ENCODE measurements around the gene PARVG.

The PARVG gene

DNA sequence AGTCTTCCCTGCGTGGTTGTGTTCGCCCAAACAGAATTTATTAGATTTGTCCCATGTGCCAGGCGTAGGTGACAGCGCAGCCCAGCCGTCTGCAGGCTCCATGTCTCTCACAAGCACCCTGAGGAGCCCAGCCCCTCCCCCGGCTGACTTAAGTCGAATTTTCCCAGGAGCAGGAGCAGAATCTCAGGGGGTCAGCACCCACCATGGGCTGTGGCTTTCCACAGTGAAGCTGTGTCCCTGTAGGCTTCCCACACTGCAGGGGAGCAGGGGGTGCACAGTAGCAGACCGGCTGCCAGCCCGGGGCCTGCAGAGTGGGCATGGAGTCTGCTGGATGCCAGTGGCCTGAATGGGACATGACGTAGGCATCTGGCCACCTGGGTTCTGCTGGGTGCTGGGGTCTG lies 16.0 kb downstream of the PARVG start:
- DNase-seq (ENCODE audit: low read depth in 3 of 3) = no peak

DNA sequence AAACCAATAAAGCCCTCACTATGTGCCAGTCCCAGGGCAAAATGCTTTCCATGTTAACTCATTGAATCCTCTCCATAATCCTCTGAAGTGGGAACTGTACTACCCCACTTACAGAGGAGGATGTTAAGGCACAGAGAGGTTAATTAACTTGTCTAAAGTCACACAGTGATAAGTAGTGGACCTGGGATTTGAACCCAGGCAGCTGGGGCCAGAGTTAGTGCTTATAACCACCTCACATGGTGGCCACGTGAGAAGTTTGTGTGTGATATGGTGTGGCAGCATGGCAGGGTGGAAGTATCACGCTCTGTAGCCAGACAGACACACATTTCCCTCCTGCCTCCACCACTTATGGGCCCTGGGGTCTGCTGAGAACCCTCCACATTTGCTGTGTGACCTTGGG lies 16.5 kb downstream of the PARVG start:
- no peak for DNase-seq (ENCODE audit: low read depth in 3 of 3)

DNA sequence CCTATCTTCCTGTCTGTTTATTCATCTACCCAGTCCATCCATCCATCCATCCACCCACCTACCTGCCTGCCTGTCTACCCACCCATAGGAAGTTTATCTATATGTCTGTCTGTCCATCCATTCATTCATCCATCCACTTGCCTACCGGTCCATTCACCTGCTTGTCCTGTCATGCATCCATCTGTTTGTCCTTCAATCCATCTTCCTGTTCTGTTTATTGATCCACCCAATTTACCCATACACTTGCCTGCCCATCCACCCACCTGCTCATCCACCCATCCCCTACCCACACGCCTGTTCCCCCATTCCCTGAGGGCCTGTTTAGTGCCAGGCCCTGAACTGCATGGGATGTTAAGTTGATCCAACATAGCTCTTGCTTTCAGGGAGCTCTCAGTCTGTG lies 18.4 kb downstream of the PARVG start:
- no peak for DNase-seq (ENCODE audit: low read depth in 3 of 3)

DNA sequence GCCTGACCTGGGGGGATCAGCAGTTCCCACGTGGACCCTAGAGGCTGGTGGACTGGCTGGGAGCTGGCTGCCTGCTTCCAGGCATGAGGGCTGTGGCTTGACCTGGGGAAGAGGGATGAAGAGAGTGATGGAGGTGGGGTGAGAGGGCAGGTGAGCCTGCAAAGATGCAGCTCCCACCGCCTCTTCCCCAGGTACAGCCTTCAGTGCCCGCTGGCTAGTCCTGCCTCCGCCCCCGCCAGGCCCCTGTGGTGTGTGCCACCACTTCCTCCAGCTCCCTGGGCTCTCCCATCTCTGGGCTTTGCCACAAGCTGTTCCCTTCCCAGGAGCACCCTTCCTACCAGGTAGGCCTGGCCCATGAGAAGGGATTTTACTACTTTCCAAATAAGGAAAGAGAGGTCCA lies 19.1 kb downstream of the PARVG start:
- no peak for DNase-seq (ENCODE audit: low read depth in 3 of 3)

DNA sequence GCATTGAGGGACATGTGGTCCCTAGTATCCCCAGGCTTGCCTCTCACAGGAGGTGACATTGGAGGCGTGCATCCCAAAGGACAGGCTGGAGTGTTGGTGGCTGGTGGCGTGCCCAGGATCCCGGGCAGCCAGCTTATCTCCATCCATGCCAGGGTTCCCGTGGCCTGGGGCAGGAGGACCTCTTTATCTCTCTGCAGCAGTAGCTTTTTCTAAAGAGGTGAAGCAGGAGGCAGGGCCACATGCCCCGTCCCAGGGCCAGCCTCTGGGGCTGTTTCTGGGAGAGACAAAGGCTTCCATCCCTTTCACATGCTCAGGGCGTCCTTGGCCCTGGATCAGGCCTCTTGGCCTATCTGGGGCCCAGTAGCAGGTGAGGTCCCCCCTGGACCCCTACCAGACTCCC lies 19.7 kb downstream of the PARVG start:
- no peak for DNase-seq (ENCODE audit: low read depth in 3 of 3)

DNA sequence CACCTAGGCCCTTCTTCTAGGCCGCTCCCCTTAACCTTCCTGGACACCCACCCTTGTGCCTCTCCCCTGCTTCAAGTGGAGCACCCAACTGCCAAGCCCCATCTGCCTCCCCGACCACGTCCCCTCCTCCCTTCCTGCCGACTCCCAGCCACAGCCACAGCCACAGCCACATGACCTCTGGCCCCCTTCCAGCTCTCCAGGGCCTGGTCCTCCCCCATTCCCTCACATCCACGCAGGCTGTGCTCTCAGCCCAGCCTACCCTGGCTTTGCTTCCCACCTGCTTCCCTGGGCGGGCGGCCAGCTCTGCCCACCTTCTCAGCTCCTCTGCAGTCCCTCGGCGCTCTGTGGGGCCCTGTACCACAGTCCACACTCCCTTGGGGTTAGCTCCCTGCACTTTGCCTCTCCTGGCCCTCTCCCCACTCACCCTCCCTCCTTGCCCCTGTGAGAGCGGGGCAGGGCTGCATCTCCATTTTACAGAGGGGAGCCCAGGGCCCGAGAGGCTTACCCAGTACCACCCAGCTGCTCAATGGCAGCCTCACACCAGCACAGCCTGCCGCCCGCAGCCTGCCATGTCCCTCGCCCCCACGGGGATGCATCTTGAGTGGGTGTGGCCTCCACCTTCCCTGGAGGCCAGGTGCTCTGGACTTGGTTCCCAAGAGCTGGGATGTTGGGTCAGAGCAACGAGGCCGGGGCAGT lies 20.3 kb downstream of the PARVG start:
- no peak for DNase-seq (ENCODE audit: low read depth in 3 of 3)

DNA sequence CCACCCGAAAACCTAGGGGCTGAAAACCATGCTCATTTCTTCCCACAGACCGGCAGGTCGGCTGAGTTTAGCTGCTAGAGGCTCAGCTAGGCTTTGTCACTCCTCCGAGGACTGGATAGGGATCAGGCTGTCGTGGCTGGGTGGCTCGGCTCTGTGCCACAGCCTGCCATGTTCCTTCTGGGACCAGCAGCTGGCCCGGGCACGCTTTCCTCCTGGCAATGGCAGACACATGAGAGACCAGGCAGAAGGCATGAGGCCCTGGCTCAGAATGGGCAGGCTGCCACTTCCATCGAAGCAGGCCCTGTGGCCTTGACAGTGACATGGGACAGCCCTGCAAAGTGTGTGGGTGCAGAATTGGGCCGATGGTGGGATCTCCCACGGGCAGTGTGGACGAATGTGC lies 20.9 kb downstream of the PARVG start:
- no peak for DNase-seq (ENCODE audit: low read depth in 3 of 3)

DNA sequence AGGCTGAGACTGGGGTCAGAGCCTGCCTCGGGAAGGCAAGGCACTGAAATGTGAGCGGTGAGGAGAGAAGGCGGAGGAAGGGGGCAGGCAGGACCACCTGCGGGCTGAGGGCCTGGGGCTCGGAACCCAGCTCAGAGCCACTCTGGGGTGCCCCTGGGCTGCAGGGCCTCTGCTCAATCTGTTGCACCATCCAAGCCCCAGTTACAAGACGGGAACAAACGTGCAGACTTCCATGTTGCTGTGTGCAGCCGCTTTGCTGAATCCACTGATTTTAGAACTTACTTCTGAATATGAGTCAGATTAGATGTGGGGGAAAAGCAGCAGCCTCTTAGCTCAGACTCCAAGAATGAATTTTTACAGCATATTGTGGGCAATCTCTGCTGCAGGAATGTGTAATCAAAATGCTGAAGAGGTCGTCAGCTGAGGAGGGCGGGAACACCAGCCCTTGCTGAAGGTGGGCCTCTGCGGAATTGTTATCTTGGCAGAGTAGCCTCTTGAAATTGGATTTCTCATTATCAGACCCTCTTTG lies 21.6 kb downstream of the PARVG start:
- no peak for DNase-seq (ENCODE audit: low read depth in 3 of 3)

DNA sequence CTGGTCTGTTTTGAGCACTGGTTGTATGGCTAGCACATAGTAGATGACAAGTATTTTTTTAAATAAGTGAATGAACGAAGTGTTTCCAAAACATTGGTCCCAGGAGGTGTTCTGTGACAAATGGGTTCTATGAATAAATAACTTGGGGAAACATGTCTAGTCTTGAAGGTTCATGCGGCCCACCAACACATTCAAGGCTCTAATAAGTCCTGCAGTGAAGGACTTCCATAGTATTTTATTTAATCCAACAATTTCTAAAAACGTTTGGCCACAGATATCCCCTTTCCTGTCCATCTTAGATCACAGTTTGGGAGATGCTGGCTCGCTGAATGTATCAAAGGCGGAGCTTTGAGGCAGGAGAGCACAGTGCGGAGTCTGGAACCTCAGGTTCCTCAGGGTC lies 22.5 kb downstream of the PARVG start:
- DNase-seq (ENCODE audit: low read depth in 3 of 3) = no peak

DNA sequence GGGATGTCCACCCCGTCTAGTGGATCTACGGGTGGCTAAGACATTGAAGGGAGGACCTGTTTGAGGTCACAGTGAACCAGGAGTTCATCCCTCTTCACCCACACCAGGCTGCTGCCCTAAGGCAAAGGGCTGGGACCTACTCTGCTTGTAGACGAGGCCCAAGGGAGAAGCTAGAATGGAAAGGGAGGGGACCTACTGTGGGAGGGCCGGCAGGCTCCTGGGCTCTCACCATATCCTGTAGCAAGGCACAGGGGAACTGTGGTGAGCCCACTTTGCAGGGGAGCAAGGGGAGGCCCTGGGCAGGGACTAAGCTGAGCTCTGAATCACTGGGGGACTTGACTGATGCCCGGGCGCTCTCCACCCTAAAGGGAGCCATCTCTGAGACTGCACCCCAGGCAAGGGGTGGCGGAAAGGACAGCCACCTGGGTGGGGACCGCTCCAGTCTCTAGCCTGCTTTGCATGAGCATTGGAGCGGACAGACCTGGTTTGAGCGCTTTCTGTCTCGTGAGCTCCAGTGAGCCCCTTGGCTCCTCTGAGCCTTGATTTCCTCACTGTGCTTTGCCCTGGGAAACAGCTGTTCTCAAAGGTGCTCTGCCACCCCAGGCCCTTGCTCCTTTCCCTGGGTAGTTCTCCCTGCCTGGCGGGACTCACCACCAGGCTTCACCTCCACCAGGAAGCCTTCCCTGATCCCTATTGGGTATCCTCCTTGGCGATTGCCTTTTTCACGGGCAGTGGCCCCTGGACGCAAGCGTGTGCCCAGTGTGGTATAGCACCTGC lies 24.2 kb downstream of the PARVG start:
- no peak for DNase-seq (ENCODE audit: low read depth in 3 of 3)

DNA sequence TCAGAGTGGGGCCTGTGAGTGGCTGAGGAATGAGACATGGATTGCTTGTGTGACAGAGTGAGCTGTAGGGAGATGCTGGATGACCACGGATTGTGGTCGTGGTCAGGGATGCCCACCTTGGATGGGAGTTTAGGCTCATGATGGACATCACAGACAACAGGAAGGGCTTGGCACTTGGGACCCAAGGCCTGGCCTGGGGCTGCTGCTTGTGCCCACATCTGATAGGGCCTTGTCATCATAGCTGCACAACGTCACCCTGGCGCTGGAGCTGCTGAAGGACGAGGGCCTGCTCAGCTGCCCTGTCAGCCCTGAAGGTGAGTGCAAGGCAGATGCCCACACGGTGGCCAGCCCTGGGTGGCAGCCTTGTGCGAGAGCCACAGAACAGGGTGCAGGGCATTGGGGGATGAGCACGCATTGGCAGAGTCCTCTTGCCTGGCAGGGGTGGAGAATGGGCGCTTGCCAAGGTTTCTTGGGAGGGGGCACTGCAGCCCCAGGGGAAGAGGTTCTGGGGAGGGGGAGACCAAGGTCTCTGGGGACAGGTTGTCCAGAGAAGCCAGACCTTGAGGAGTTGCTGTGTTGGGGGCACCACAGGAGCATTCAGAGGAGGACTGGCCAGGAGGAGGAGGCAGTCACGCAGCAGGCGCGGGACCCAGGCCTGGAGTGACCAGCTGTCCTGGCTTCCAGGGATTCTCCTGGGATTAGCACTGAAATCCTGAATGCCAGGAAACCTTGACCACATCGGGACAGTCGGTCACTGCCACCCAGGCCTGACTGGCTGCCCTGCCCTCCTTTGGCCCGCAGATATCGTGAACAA lies 25.0 kb downstream of the PARVG start:
- no peak for DNase-seq (ENCODE audit: low read depth in 3 of 3)

DNA sequence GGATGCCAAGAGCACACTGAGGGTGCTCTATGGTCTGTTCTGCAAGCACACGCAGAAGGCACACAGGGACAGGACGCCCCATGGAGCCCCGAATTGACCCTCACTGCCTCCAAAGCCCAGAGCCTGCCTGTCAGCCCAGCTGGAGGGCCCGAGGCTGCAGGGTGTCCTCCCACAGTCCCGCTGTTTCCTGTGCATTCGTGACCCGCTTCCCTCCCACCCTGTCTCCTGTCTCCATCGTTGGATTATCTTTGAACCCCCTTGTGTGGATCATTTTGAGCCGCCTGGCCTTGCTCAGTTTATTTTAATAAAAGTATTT lies 25.6 kb downstream of the PARVG start:
- no peak for DNase-seq (ENCODE audit: low read depth in 3 of 3)

DNA sequence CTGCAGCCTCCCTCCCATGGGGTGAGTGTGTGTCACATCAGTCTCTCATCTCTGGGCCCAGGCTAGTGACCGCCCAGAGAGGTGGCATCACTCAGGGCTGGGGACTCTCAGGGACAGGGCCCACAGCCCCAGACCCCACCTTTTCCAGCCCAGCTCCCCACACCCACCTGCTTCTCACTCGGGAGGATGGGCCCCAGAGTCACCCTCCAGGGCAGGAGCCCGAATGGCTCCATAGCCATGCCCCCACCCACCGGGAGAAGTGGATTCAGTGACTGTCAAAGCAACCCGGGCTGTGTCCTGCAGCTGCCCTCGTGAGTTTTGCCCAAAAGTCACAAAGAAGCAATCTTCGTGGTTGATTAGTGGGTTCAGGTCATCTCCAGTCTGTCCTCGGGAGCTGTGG lies 26.0 kb downstream of the PARVG start:
- DNase-seq (ENCODE audit: low read depth in 3 of 3) = no peak

DNA sequence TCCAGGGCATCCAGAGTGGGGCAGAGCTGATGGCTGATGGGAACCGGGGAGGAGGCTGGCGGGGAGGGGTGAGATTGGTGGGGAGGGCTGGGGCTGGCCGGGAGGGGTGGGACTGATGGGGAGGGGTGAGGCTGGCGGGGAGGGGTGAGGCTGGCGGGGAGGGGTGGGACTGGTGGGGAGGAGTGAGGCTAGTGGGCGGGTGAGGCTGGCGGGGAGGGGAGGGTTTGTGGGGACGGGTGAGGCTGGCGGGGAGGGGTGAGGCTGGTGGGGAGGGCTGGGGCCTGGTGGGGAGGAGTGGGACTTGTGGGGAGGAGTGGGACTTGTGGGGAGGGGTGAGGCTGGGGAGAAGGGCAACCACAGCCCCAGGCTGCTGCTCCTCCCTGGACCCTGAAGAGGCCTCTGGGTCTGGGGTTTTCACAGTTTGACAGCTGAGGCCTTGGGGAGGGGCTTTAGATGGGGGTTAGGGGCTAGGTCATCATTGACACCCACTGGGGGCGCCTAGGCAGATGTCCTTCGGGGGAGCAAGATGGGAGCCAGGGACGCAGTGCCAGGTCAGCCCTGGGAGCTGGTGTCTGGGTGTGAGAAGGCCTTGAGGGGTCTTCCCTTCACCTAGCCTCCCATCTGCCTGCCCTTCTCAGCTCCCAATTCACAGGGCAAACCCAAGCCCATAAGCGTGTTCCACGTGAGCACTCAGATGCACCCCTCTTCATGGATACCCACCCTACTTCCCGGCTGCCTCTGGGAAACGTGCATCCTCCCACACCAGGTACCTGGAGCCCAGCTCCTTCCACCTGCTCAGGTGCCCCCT lies 26.7 kb downstream of the PARVG start:
- DNase-seq (ENCODE audit: low read depth in 3 of 3) = no peak

DNA sequence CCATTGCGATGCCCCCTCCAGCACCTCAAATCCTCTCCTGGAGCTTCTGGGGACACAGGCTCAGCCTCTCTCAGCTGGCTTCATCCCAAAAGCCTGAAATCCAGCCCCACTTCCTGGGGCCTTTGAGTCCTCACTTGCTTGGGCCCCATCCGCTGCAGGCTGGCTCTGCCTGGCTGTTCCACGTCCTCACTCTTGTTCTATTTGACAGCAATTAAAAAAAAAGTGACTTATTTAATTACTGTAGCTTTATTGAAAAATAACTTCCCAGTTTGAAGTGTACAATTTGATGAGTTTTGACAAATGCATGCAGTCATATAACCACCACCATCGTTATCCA lies 27.2 kb downstream of the PARVG start:
- no peak for DNase-seq (ENCODE audit: low read depth in 3 of 3)

DNA sequence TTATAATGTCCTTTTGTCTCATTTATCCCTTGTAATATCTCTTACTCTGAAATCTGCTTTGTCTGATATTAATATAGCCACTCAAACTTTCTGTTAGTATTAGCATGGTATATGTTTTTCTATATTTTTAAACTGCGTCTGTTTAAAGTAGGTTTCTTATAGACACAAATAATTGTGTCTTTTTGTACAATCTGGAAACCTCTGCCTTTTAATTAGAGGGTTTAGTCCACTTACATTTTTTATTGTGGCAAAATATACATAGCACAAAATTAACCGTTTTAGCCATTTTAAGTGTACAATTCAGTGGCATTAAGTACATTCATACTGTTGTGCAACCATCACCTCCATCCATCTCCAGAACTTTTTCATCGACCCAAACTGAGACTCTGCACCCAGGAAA lies 28.6 kb downstream of the PARVG start:
- DNase-seq (ENCODE audit: low read depth in 3 of 3) = no peak

DNA sequence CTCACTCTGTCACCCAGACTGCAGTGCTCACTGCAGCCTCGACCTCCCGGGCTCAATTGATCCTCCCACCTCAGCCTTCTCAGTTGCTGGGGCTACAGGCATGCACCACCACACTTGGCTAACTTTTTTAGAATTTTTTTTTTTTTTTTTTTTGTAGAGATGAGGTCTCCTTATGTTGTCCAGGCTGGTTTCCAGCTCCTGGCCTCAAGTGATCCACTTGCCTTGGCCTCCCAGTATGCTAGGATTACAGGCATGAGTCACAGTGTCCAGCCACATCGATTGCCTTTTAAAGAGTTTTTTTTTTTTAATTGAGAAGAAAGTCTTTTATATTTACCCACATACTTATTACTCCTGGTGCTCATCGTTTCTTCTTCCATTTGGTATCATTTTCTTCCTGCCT lies 30.0 kb downstream of the PARVG start:
- no peak for DNase-seq (ENCODE audit: low read depth in 3 of 3)

DNA sequence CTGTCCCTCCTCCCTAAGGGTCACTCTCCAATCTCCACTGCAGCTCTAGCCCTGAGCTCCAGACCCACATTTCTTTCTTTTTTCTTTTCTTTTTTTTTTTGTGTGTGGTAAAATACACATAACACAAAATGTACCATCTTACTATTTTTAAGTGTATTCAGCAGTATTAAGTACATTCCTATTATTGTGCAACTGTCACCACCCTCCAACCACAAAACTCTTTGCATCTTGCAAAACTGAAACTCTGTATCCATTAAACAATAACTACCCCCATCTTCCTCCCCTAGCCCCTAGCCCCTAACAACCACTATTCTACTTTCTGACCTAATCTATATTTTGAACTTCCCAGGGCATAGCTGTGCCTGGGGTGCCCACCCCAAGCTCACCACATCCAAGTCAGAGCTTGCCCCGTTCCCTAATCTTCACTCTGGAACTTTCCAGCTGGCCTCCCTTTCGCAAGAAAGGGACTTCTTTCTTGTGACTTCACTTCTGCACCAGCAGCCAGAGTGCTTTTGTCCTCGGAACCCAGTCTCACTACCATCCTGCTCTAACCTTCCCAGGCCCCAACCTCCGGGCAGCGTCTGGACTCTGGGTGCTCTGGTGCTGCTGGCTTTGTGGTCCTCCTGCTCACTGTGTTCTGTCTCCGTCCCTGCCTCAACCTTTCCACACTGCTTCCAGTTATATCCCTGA lies 30.7 kb downstream of the PARVG start:
- no peak for DNase-seq (ENCODE audit: low read depth in 3 of 3)

DNA sequence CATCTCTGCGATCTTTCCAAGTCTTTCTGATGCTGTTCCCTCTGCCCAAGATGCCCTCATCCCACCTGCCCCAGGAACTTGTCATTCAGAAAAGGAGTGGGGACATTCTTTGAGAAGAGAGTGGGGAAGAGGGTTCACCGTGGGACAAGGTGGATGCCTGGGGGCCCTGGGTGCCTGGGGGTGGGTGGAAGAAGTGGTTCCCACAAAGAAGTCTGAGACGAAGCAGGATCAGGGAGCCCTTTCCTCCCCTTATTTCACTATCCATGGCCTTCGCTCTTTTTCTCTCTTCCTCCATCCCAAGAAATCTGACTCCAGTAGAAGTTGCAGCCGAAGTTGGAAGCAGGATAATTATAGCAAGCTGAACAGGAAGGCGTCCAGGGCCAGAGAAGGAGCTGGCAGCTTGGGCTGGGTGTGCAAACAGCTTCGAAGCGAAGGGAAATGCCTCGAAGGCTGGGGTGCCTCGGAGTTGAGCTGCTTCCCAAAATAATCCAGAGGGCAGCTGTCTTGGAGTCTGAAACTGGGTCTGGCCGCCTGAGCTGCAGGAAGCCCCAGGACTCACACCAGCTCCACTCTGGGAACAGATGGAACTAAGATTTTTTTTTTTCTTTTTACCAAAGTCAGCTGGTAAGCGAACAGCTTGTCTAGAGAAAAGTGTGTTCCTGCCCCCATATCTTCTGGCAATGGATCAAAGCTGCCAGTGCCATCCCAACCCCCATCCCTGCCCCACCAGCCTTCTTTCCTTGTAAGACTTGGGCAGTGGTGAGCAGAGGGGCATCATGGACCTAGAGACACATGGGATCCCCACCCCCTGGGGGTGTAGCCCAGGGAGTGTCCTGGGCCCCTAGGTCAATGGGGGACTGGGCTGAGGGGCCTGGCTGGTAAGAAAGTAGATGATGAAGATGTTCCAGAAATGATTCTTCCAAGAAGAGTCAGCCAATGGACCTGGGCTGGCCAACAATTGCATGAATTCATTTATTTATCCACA lies 31.5 kb downstream of the PARVG start:
- DNase-seq (ENCODE audit: low read depth in 3 of 3) = no peak

DNA sequence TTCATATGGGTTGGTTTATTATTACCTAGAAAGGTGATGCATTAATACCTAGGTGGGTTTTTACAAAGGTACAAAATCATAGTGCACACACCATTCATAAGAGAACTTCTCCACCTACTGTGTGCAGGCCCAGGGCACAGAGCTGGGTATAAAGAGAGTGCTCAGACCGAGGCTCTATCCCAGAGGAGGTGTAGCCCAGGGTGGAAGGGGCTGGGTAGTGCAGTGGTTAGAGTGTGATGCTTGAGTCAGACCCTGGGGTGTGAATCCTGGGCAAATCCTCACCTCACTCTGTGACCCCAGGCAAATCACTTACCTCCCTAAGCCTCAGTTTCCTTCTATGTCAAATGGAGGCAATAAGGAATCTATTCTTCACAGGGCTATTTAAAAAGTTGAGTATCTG lies 32.2 kb downstream of the PARVG start:
- DNase-seq (ENCODE audit: low read depth in 3 of 3) = no peak
